Pancreas (tissue), 10 donors: ENCODE measurements around the gene ZNF841. TPM values are rescaled to one million over a fixed set of nuclear protein-coding genes. Genes with fewer than 3 reads are reported as not detected.
"Not testable (repeated sequence)": the region's sequence is repeated elsewhere in the genome, so short reads cannot be mapped to it uniquely, and the experiment has no call there.

ENCODE experiments used
- ATAC-seq, 4 donors: fragments of 200-7000 bp; cut with Tn5 transposase; one replicate each; pipeline versions ENCODE4 v1.8.0 to v1.9.1; 2020; ENCODE audit warnings: mild to moderate bottlenecking in 4 of 4, moderate library complexity in 4 of 4
- DNase-seq, 6 donors: peaks; one replicate each; pipeline ENCODE4 v3.0.0-alpha.2; 2020
- FAIRE-seq: peaks from 2 replicates; lab custom pipeline; 2012; peaks lifted over from hg19 to GRCh38; lab: Jason Lieb, UNC
- H3K27ac ChIP-seq, 4 donors: fragments of 200-600 bp; sonication (generic); 1 replicate in 3 of 4; 2 replicates in 1 of 4; pipeline versions ENCODE4 v1.5.0 to v1.8.0; 2020
- H3K27me3 ChIP-seq, 4 donors: fragments of 200-600 bp; one replicate each; pipeline ENCODE4 v1.8.0; 2021
- H3K36me3 ChIP-seq, 3 donors: fragments of 200-600 bp; sonication (generic) in 1 of 3; one replicate each; pipeline versions ENCODE4 v1.5.0 to v1.8.0; 2020 to 2021
- H3K4me1 ChIP-seq, 3 donors: fragments of 200-600 bp; one replicate each; pipeline ENCODE4 v1.8.0; 2021
- H3K4me3 ChIP-seq, 4 donors: fragments of 200-600 bp; sonication (generic) in 2 of 4; one replicate each; pipeline versions ENCODE4 v1.5.0 to v1.8.0; 2020 to 2021
- H3K9me3 ChIP-seq, 4 donors: fragments of 200-600 bp; one replicate each; pipeline ENCODE4 v1.8.0; 2021
- WGBS, 2 donors: extraction: QIAGEN DNeasy Blood & Tissue Kit; methylation state at CpG; one replicate each; pipeline ENCODE4 v1.1.7; 2013; 5-methylcytosine and 5-hydroxymethylcytosine counted together
- intact Hi-C, 3 donors: fragments of 100-400 bp; cut with DNase I; formaldehyde crosslinking; loops; one replicate each; pipeline versions ENCODE4 v1.11.1 to v1.14.2; 2022
- polyA plus RNA-seq, 2 donors: library from polyadenylated mRNA; stranded (reverse); fragments of 200-250 nt; gene quantifications; one replicate each; pipeline ENCODE4 v1.2.3, GENCODE V29; 2013
- total RNA-seq, 6 donors: library from RNA; stranded (reverse); fragmentation: NEBNext Ultra II Directional in 4 of 6; extraction: Animal tissue kit (Norgen Biotek cat#: 25700) in 4 of 6; gene quantifications; one replicate each; pipeline versions ENCODE4 v1.2.1 to v1.2.4, GENCODE V29; 2021 to 2023
- TF ChIP-seq, protein P1 (sequence below), 4 donors: fragments of 200-600 bp; sonication (generic) in 3 of 4; IDR thresholded peaks; one replicate each; pipeline versions ENCODE4 v1.5.0 to v1.8.0; 2021; ENCODE audit warnings: antibody characterized with exemption in 4 of 4
- donor health status: healthy with polysubstance abuse.
- donor health status: DM: no; HTN: no; CAD: no; lungs with moderate emphysema.
- donor health status: DM: no; HTN: no; CAD: no.
- donor health status: control.
- donor health status: control.
- donor health status: Bipolar disorder and iron deficiency.
- donor health status: DM: yes; HTN: yes; CAD: no.
- donor health status: DM: no; HTN: no; CAD: no.
- donor health status: DM: no; HTN: no; CAD: no.
- donor health status: DM: yes; HTN: yes; CAD: no.

The ZNF841 gene
- total and polyA plus RNA-seq, 8 donors, result 7.6 to 20.2 (median 12.3) TPM

DNA sequence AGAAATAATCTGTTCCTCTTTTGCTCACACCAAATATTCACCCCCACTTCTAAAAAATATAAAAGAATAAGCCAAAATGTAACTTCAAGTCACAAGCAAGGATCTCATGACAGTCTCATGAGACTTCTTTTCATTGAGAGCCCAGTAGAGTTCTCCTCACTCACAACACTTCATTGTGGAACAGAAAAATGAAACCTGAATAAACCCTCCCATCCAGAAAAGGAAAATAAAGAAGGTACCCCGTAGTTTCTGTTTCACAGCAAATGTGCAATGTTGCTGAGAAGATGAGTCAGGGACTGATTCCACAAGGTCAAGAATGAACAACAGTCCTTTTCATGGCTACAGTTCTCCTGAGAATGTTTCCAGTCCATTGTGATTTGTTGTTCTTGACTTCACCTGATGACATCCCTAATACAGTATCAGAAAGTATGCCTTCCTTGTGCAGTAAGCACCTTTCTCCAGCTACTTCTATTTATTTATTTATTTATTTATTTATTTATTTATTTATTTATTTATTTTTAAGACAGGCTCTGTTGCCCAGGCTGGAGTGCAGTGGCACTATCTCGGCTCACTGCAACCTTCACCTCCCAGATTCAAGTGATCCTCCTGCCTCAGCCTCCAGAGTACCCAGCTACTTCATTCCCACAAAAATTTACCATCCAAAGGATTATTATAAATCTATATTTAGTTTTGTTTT, 6.4 kb upstream of the ZNF841 start:
- no peak for FAIRE-seq
- Histone ChIP-seq H3K27ac (no peak overlapping the region), H3K27me3 (no peaks in the 10 kb centered on the region), H3K4me3 (no peak overlapping the region), H3K36me3 (no peaks in the 10 kb centered on the region), H3K9me3 (no peaks in the 10 kb centered on the region), H3K4me1 (no peaks in the 10 kb centered on the region)
- 65 to 76% methylated on average over 2 of the region's 2 CpGs for WGBS, 2 donors
- ATAC-seq, result no peak
- no peak for DNase-seq
- TF ChIP-seq, protein P1, sequence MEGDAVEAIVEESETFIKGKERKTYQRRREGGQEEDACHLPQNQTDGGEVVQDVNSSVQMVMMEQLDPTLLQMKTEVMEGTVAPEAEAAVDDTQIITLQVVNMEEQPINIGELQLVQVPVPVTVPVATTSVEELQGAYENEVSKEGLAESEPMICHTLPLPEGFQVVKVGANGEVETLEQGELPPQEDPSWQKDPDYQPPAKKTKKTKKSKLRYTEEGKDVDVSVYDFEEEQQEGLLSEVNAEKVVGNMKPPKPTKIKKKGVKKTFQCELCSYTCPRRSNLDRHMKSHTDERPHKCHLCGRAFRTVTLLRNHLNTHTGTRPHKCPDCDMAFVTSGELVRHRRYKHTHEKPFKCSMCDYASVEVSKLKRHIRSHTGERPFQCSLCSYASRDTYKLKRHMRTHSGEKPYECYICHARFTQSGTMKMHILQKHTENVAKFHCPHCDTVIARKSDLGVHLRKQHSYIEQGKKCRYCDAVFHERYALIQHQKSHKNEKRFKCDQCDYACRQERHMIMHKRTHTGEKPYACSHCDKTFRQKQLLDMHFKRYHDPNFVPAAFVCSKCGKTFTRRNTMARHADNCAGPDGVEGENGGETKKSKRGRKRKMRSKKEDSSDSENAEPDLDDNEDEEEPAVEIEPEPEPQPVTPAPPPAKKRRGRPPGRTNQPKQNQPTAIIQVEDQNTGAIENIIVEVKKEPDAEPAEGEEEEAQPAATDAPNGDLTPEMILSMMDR (IDR thresholded peaks at IDR 0.05), result no peak
- intact Hi-C loops, result no loop called here

DNA sequence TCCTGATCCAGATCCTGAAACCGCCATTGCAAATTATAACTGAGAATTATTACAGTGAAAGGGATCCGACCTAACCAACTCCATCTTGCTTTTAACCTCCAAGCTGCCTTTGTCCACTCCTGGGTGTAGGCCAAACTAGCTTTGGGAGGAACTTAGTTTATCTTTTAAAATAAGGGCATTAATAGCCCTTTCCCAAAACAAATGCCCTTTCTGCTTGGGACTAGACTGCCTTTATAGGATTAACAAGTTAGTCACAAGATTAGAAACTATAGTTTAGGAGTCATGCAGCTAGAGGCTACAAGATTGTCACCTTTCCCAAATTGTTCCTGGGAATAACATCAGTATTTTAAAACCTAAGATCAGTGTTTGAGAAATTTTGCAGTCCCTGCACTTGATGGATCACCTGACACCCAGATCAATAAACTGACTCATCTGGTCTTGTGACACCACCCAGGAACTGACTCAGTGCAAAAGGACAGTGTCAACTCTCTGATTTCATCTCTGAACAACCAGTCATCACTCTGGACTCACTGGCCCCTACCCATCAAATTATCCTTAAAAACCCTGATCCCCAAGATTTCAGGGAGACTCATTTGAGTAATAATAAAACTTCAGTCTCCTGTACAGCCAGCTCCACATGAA, 4.1 kb upstream of the ZNF841 start:
- WGBS, 2 donors, result 73 to 78% methylated on average over 2 of the region's 2 CpGs
- no peaks in the 10 kb centered on the region for H3K9me3 ChIP-seq

GRCh38 chr19:52096416-52096815, 851 bp upstream of the ZNF841 start:
- intact Hi-C loops, FAIRE-seq: not testable (repeated sequence)

More for the DNA sequence above, 4.1 kb upstream of the ZNF841 start:
- Histone ChIP-seq H3K4me3 (no peak overlapping the region), H3K36me3 (no peaks in the 10 kb centered on the region), H3K27me3 (no peaks in the 10 kb centered on the region), H3K27ac (no peak overlapping the region), H3K4me1 (no peaks in the 10 kb centered on the region)
- TF ChIP-seq, protein P1 (IDR thresholded peaks at IDR 0.05), result no peak
- FAIRE-seq (no peak), ATAC-seq (no peak), DNase-seq (no peak)
- intact Hi-C loops, result no loop called here

GRCh38 chr19:52094526-52095130, 937 bp downstream of the ZNF841 start:
- Histone ChIP-seq H3K27me3 (no peaks in the 10 kb centered on the region), H3K4me1 (peaks cover 0 to 4% (median 0%) of the 10 kb centered on the region in 3 donors), H3K9me3 (no peaks in the 10 kb centered on the region), H3K27ac (peak overlapping the region in 1 of 4 donors; percentile 71), H3K36me3 (no peaks in the 10 kb centered on the region), H3K4me3 (peak overlapping the region; percentile 68 to 88 (median 76))
- 2 to 3% methylated on average over 12 of the region's 12 CpGs for WGBS, 2 donors
- FAIRE-seq (no peak), DNase-seq (no peak), ATAC-seq (peak; percentile 18 to 56 (median 34))
- intact Hi-C loops, result loop anchor here in 1 of 3 donors (5.0 kb wide), 1 partner anchor 478 kb away; the partner anchor contains the start of gene ZNF701
- TF ChIP-seq, protein P1 (IDR thresholded peaks at IDR 0.05), result no peak

More at GRCh38 chr19:52096416-52096815, 851 bp upstream of the ZNF841 start:
- not testable (repeated sequence) for DNase-seq, ATAC-seq, H3K27me3 ChIP-seq, H3K27ac ChIP-seq, H3K9me3 ChIP-seq, H3K4me1 ChIP-seq, H3K36me3 ChIP-seq
- WGBS, 2 donors, result 87 to 96% methylated on average over 3 of the region's 3 CpGs
- H3K4me3 ChIP-seq, result peak overlapping the region in 1 of 4 donors; percentile 88

- no peaks in the 10 kb centered on the region for H3K27me3 ChIP-seq
- DNase-seq (no peak), ATAC-seq (no peak), FAIRE-seq (no peak)
- TF ChIP-seq, protein P1 (IDR thresholded peaks at IDR 0.05), result no peak
- no peak overlapping the region for H3K27ac ChIP-seq
- H3K4me1 ChIP-seq, result no peaks in the 10 kb centered on the region
- H3K36me3 ChIP-seq, result peaks cover 0 to 52% (median 42%) of the 10 kb centered on the region in 3 donors
- no peaks in the 10 kb centered on the region for H3K9me3 ChIP-seq
- no peak overlapping the region for H3K4me3 ChIP-seq
- intact Hi-C loops, result no loop called here
Observed at GRCh38 chr19:52086481-52086880, 9.1 kb downstream of the ZNF841 start.
